ENCODE results near the gene FAM136A.

GRCh38 chr2:70340075-70340474 lies 38.2 kb upstream of the FAM136A start:
- no peak for TF ChIP-seq GATA2 (IDR thresholded peaks at IDR 0.05; ENCODE audit: low read depth, low read length)
- TF ChIP-seq GATA3 (IDR thresholded peaks at IDR 0.05; ENCODE audit: low read depth, low read length), result no peak
